BE2C (cell line): ENCODE results near the gene PEX10.

ENCODE experiments used
- DNase-seq: peaks from one replicate; pipeline ENCODE4 v3.0.0-alpha.2; 2020
- H3K27me3 ChIP-seq: fragments of 250-450 bp; sonication (Bioruptor Pico); 2 replicates; pipeline ENCODE4 v1.5.1; 2020; ENCODE audit warnings: mild to moderate bottlenecking
- H3K36me3 ChIP-seq: fragments of 250-450 bp; sonication (Bioruptor Pico); 2 replicates; pipeline ENCODE4 v1.5.1; 2020; ENCODE audit warnings: mild to moderate bottlenecking
- H3K4me1 ChIP-seq: fragments of 250-450 bp; sonication (Bioruptor Pico); 2 replicates; pipeline ENCODE4 v1.5.1; 2020
- H3K4me3 ChIP-seq: 2 replicates; pipeline ENCODE4 v1.5.1; 2011; ENCODE audit warnings: low read depth, low read length
- H3K9me3 ChIP-seq: fragments of 250-450 bp; sonication (Bioruptor Pico); 2 replicates; pipeline ENCODE4 v1.5.1; 2020
- TF ChIP-seq, protein P1 (sequence below): IDR thresholded peaks from 2 replicates; pipeline ENCODE4 v1.5.1; 2012; ENCODE audit warnings: mild to moderate bottlenecking, low read depth, low read length

Gene PEX10

GRCh38 chr1:2435091-2435490 is 22.7 kb upstream of the PEX10 start:
- Histone ChIP-seq H3K4me3 (no peak overlapping the region), H3K36me3 (no peaks in the 10 kb centered on the region), H3K27me3 (no peaks in the 10 kb centered on the region), H3K9me3 (no peaks in the 10 kb centered on the region), H3K4me1 (no peaks in the 10 kb centered on the region)
- no peak for DNase-seq
- TF ChIP-seq, protein P1, sequence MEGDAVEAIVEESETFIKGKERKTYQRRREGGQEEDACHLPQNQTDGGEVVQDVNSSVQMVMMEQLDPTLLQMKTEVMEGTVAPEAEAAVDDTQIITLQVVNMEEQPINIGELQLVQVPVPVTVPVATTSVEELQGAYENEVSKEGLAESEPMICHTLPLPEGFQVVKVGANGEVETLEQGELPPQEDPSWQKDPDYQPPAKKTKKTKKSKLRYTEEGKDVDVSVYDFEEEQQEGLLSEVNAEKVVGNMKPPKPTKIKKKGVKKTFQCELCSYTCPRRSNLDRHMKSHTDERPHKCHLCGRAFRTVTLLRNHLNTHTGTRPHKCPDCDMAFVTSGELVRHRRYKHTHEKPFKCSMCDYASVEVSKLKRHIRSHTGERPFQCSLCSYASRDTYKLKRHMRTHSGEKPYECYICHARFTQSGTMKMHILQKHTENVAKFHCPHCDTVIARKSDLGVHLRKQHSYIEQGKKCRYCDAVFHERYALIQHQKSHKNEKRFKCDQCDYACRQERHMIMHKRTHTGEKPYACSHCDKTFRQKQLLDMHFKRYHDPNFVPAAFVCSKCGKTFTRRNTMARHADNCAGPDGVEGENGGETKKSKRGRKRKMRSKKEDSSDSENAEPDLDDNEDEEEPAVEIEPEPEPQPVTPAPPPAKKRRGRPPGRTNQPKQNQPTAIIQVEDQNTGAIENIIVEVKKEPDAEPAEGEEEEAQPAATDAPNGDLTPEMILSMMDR: no peak

GRCh38 chr1:2433936-2434655 is 21.7 kb upstream of the PEX10 start:
- no peak for DNase-seq
- Histone ChIP-seq H3K27me3 (no peaks in the 10 kb centered on the region), H3K4me1 (no peaks in the 10 kb centered on the region), H3K9me3 (no peaks in the 10 kb centered on the region), H3K36me3 (no peaks in the 10 kb centered on the region), H3K4me3 (no peak overlapping the region)
- TF ChIP-seq, protein P1: no peak

GRCh38 chr1:2433196-2433595 is 20.8 kb upstream of the PEX10 start:
- Histone ChIP-seq H3K4me3 (no peak overlapping the region), H3K27me3 (no peaks in the 10 kb centered on the region), H3K9me3 (no peaks in the 10 kb centered on the region), H3K36me3 (no peaks in the 10 kb centered on the region), H3K4me1 (no peaks in the 10 kb centered on the region)
- TF ChIP-seq, protein P1: no peak
- DNase-seq: no peak

DNA sequence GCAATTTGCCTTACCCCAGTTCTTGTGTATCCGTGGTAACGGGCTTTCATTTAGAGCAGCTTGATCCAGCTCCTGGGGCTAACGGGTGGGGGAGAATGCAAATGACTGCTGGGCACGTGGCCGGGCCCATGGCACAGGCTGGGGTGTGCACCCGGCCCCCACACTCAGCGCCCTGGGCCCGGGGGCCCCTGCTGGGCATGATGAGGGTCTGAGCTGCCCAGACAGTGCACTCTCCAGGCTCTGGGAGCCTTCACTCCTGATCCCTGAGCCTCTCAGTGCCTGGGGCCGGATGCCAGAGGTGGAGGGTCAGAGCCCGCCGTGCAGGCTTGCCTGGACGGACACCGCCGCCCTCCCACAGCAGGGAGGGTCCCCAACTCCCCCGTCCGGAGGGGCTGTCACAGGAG is 20.1 kb upstream of the PEX10 start:
- H3K4me3 ChIP-seq: no peak overlapping the region
- no peaks in the 10 kb centered on the region for H3K4me1 ChIP-seq
- no peaks in the 10 kb centered on the region for H3K36me3 ChIP-seq
- TF ChIP-seq, protein P1: no peak
- H3K27me3 ChIP-seq: no peaks in the 10 kb centered on the region
- H3K9me3 ChIP-seq: no peaks in the 10 kb centered on the region
- DNase-seq: no peak

GRCh38 chr1:2431518-2431917 is 19.2 kb upstream of the PEX10 start:
- Histone ChIP-seq H3K9me3 (no peaks in the 10 kb centered on the region), H3K4me3 (no peak overlapping the region), H3K27me3 (no peaks in the 10 kb centered on the region), H3K4me1 (no peaks in the 10 kb centered on the region), H3K36me3 (no peaks in the 10 kb centered on the region)
- TF ChIP-seq, protein P1: no peak
- DNase-seq: no peak

- TF ChIP-seq, protein P1: no peak
- no peak for DNase-seq
- H3K4me3 ChIP-seq: no peak overlapping the region
- no peaks in the 10 kb centered on the region for H3K27me3 ChIP-seq
- no peaks in the 10 kb centered on the region for H3K4me1 ChIP-seq
- no peaks in the 10 kb centered on the region for H3K36me3 ChIP-seq
- no peaks in the 10 kb centered on the region for H3K9me3 ChIP-seq
Observed at GRCh38 chr1:2431103-2431502, 18.7 kb upstream of the PEX10 start.
